ENCODE results near the gene SESN1.

DNA sequence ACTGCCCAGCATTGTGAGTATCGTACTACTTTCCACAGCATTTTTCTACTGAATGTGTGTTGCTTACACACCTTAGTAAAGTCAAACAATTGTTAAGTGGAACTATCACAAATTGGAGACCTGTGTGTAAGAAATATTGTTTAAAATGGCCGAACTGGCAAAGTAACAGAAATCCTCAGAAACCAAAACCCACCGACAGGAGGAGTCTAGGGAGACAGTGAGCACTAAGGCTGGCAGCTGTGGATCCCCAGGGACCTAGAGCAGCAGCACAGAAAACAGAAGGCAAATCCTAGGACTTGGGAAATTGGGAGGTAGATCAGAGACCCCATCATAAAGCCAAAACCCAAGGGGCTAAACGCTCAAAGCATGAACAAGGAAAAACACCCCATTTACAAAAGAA lies 69.9 kb downstream of the SESN1 start:
- TF ChIP-seq ZNF274 (IDR thresholded peaks at IDR 0.05; ENCODE audit: low read depth, low read length) (no peak), SUZ12 (IDR thresholded peaks at IDR 0.05; ENCODE audit: extremely low read depth, insufficient read depth, insufficient read length) (no peak), YY1 (IDR thresholded peaks at IDR 0.05; ENCODE audit: insufficient read depth, insufficient read length) (no peak)
